GM18520 (cell line): Measurements from ENCODE around the gene TTLL9.
A peak's percentile ranks its signal among the peaks of the same experiment; 100 is the strongest.
"Not testable (repeated sequence)": the region's sequence is repeated elsewhere in the genome, so short reads cannot be mapped to it uniquely, and the experiment has no call there.

Experiments used
- ATAC-seq: cut with Tn5 transposase; IDR thresholded peaks from one replicate; pipeline ENCODE4 v1.9.1; 2021; ENCODE audit not compliant: unreplicated experiment

Gene TTLL9

GRCh38 chr20:31869942-31870725 lies at the start of gene TTLL9, which contains the start of gene DUSP15:
Gene TTLL9, plus strand, starts transcription at chr20:31870634. Its CDS starts 493 bp downstream, at chr20:31871127.
Gene DUSP15, minus strand, starts transcription at chr20:31870527. Its CDS starts 190 bp downstream, at chr20:31870337.
- no peak for ATAC-seq

- no peak for ATAC-seq
Observed at GRCh38 chr20:31821427-31821826, 49.0 kb upstream of the TTLL9 start.

- no peak for ATAC-seq
Observed at GRCh38 chr20:31822421-31823330, 47.8 kb upstream of the TTLL9 start.

- ATAC-seq = no peak
Observed at GRCh38 chr20:31823360-31824124, 46.9 kb upstream of the TTLL9 start.

- ATAC-seq = no peak
Observed at GRCh38 chr20:31824125-31824485, 46.3 kb upstream of the TTLL9 start.

- no peak for ATAC-seq
Observed at GRCh38 chr20:31824554-31825313, 45.7 kb upstream of the TTLL9 start.

GRCh38 chr20:31826074-31826473 lies 44.4 kb upstream of the TTLL9 start:
- no peak for ATAC-seq

GRCh38 chr20:31827059-31827458 lies 43.4 kb upstream of the TTLL9 start:
- no peak for ATAC-seq

GRCh38 chr20:31828016-31828415 lies 42.4 kb upstream of the TTLL9 start:
- ATAC-seq = not testable (repeated sequence)

GRCh38 chr20:31829731-31830130 lies 40.7 kb upstream of the TTLL9 start:
- no peak for ATAC-seq

GRCh38 chr20:31830406-31830981 lies 39.9 kb upstream of the TTLL9 start:
- ATAC-seq = no peak

GRCh38 chr20:31831211-31831610 lies 39.2 kb upstream of the TTLL9 start:
- no peak for ATAC-seq

- ATAC-seq = no peak
Observed at GRCh38 chr20:31831771-31832306, 38.6 kb upstream of the TTLL9 start.

- ATAC-seq = no peak
Observed at GRCh38 chr20:31833130-31833930, 37.1 kb upstream of the TTLL9 start.

GRCh38 chr20:31833931-31834521 lies 36.4 kb upstream of the TTLL9 start:
- ATAC-seq = no peak

GRCh38 chr20:31835554-31835953 lies 34.9 kb upstream of the TTLL9 start:
- no peak for ATAC-seq

GRCh38 chr20:31835977-31836852 lies 34.2 kb upstream of the TTLL9 start:
- ATAC-seq = peak; percentile 76
